ENCODE data around the gene MVK. TPM values are rescaled to one million over a fixed set of nuclear protein-coding genes. Genes with fewer than 3 reads are reported as not detected.

The MVK gene
- polyA plus RNA-seq, 1 of the 3 experiments (the other 2 are of a cell fraction) = 7.0 TPM

- Histone ChIP-seq H2AFZ (ENCODE audit: low read depth) (no peak overlapping the region), H3F3A (replicated peaks; ENCODE audit: insufficient read depth) (no peaks in the 10 kb centered on the region), H3K27me3 (ENCODE audit: insufficient read depth) (no peaks in the 10 kb centered on the region), H3K9me2 (no peaks in the 10 kb centered on the region), H3K36me3 (replicated peaks in 1 of 2; ENCODE audit: control insufficient read depth in 1 of 2, insufficient read depth in 2 of 2, low read length in 1 of 2) (peaks cover 0 to 21% of the 10 kb centered on the region in 2 experiments), H3K9me3 (no peaks in the 10 kb centered on the region), H4K20me1 (ENCODE audit: insufficient read depth) (no peaks in the 10 kb centered on the region), H3K4me1 (ENCODE audit: control insufficient read depth in 1 of 2, insufficient read depth in 2 of 2, low read depth in 1 of 2, low read length in 1 of 2) (peaks cover 6 to 76% of the 10 kb centered on the region in 2 experiments; a peak in 3 of 4 replicates), H3K79me2 (ENCODE audit: insufficient read depth) (no peaks in the 10 kb centered on the region), H3K4me3 (ENCODE audit: low read depth in 2 of 2, low read length in 1 of 2) (no peak overlapping the region), H3K9ac (no peak overlapping the region), H3K27ac (ENCODE audit: low read depth in 2 of 2, low read length in 1 of 2) (no peak overlapping the region; a peak in 1 of 4 replicates), H3K4me2 (no peak overlapping the region)
- WGBS (ENCODE audit: low lambda C conversion rate) = 98% methylated on average over 6 of the region's 8 CpGs
- TF ChIP-seq EZH2phosphoT487 (IDR thresholded peaks at IDR 0.05; ENCODE audit: borderline replicate concordance, low read depth) = no peak
- TF ChIP-seq USF1 (IDR thresholded peaks at IDR 0.05; ENCODE audit: borderline replicate concordance, low read depth) = no peak
- TF ChIP-seq RAD21 (IDR thresholded peaks at IDR 0.05; ENCODE audit: low read length) = no peak
- TF ChIP-seq, protein P1, sequence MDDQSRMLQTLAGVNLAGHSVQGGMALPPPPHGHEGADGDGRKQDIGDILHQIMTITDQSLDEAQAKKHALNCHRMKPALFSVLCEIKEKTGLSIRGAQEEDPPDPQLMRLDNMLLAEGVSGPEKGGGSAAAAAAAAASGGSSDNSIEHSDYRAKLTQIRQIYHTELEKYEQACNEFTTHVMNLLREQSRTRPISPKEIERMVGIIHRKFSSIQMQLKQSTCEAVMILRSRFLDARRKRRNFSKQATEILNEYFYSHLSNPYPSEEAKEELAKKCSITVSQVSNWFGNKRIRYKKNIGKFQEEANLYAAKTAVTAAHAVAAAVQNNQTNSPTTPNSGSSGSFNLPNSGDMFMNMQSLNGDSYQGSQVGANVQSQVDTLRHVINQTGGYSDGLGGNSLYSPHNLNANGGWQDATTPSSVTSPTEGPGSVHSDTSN (IDR thresholded peaks at IDR 0.05) = no peak
- TF ChIP-seq, protein P2, sequence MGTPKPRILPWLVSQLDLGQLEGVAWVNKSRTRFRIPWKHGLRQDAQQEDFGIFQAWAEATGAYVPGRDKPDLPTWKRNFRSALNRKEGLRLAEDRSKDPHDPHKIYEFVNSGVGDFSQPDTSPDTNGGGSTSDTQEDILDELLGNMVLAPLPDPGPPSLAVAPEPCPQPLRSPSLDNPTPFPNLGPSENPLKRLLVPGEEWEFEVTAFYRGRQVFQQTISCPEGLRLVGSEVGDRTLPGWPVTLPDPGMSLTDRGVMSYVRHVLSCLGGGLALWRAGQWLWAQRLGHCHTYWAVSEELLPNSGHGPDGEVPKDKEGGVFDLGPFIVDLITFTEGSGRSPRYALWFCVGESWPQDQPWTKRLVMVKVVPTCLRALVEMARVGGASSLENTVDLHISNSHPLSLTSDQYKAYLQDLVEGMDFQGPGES (IDR thresholded peaks at IDR 0.05; ENCODE audit: low read depth, low read length) = no peak
- no peak for TF ChIP-seq FOSL2 (IDR thresholded peaks at IDR 0.05; ENCODE audit: borderline replicate concordance, low read depth)
- TF ChIP-seq NFIC (IDR thresholded peaks at IDR 0.05; ENCODE audit: borderline replicate concordance) = no peak
- TF ChIP-seq CTCF (IDR thresholded peaks at IDR 0.05) = no peak
- no peak for TF ChIP-seq JUND (IDR thresholded peaks at IDR 0.05)
- no peak for TF ChIP-seq RXRA (IDR thresholded peaks at IDR 0.05; ENCODE audit: borderline replicate concordance, low read depth)
- no peak for TF ChIP-seq RFX5 (IDR thresholded peaks at IDR 0.05; ENCODE audit: low read length)
- no peak for TF ChIP-seq POLR2AphosphoS5 (IDR thresholded peaks at IDR 0.05; ENCODE audit: low read depth, low read length)
- no peak for TF ChIP-seq TAF1 (IDR thresholded peaks at IDR 0.05; ENCODE audit: borderline replicate concordance, low read depth, low read length)
- TF ChIP-seq TCF12 (IDR thresholded peaks at IDR 0.05) = no peak
- TF ChIP-seq, protein P3, sequence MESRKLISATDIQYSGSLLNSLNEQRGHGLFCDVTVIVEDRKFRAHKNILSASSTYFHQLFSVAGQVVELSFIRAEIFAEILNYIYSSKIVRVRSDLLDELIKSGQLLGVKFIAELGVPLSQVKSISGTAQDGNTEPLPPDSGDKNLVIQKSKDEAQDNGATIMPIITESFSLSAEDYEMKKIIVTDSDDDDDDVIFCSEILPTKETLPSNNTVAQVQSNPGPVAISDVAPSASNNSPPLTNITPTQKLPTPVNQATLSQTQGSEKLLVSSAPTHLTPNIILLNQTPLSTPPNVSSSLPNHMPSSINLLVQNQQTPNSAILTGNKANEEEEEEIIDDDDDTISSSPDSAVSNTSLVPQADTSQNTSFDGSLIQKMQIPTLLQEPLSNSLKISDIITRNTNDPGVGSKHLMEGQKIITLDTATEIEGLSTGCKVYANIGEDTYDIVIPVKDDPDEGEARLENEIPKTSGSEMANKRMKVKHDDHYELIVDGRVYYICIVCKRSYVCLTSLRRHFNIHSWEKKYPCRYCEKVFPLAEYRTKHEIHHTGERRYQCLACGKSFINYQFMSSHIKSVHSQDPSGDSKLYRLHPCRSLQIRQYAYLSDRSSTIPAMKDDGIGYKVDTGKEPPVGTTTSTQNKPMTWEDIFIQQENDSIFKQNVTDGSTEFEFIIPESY (IDR thresholded peaks at IDR 0.05; ENCODE audit: borderline replicate concordance, low read depth) = no peak
- no peak for TF ChIP-seq EP300 (IDR thresholded peaks at IDR 0.05; ENCODE audit: borderline replicate concordance in 1 of 2, low read depth in 1 of 2, low read length in 1 of 2)
- no peak for TF ChIP-seq FOXM1 (IDR thresholded peaks at IDR 0.05; ENCODE audit: low read depth)
- no peak for TF ChIP-seq TEAD4 (IDR thresholded peaks at IDR 0.05; ENCODE audit: borderline replicate concordance, insufficient read depth)
- TF ChIP-seq YY1 (IDR thresholded peaks at IDR 0.05; ENCODE audit: low read depth) = no peak
- ChIA-PET CTCF (interaction anchor here (1.1 to 2.7 kb wide), 5 partner anchors 19 to 308 kb away, joined by 3 to 14 read pairs (median 5); partner anchors contain the start of gene MVK), POLR2A (interaction anchor here (1.8 kb wide), 1 partner anchor 14 kb away, joined by 5 read pairs; no protein-coding TSS in a partner anchor)
- no peak for DNase-seq
Observed at GRCh38 chr12:109537136-109537535, 36.5 kb upstream of the MVK start.
